Activated CD4-positive, alpha-beta T cell treated with anti-CD3 and anti-CD28 coated beads, Interleukin-2, amount 10 ng/mL, durations not matched to agents 24 days and 14 days (primary cell): ENCODE data around the gene THUMPD1. TPM values are rescaled to one million over a fixed set of nuclear protein-coding genes. Genes with fewer than 3 reads are reported as not detected.
"Not testable (repeated sequence)": the region's sequence is repeated elsewhere in the genome, so short reads cannot be mapped to it uniquely, and the experiment has no call there.

Experiments
- DNase-seq: peaks from one replicate; pipeline ENCODE4 v3.0.0; 2022
- H3K27ac Mint-ChIP-seq: one replicate; pipeline ENCODE4 v1.8.0; 2022; ENCODE audit warnings: mild to moderate bottlenecking, mixed read lengths
- H3K27me3 Mint-ChIP-seq: one replicate; pipeline ENCODE4 v1.8.0; 2022; ENCODE audit warnings: mixed read lengths
- H3K36me3 Mint-ChIP-seq: one replicate; pipeline ENCODE4 v1.8.0; 2022; ENCODE audit warnings: low read depth, mild to moderate bottlenecking, mixed read lengths
- H3K4me1 Mint-ChIP-seq: one replicate; pipeline ENCODE4 v1.8.0; 2021; ENCODE audit warnings: mixed read lengths
- H3K4me3 Mint-ChIP-seq: one replicate; pipeline ENCODE4 v1.8.0; 2022; ENCODE audit warnings: mild to moderate bottlenecking, moderate library complexity, mixed read lengths
- H3K9me3 Mint-ChIP-seq: one replicate; pipeline ENCODE4 v1.8.0; 2021; ENCODE audit warnings: mixed read lengths
- intact Hi-C: fragments of 100-400 bp; cut with micrococcal nuclease; formaldehyde crosslinking; loops from one replicate; pipeline ENCODE4 v1.15.1; 2023
- total RNA-seq: library from RNA; stranded (reverse); gene quantifications from 2 replicates; pipeline ENCODE4 v1.2.3, GENCODE V29; 2022

The THUMPD1 gene
- total RNA-seq, 1 donor from 2014 or later: 47.4 TPM

- Mint-ChIP-seq H3K4me1 (peaks cover 13% of the 10 kb centered on the region), H3K9me3 (peaks cover 7% of the 10 kb centered on the region), H3K27me3 (no peaks in the 10 kb centered on the region), H3K27ac (no peak overlapping the region), H3K4me3 (peak overlapping the region; percentile 87), H3K36me3 (peaks cover 5% of the 10 kb centered on the region)
- DNase-seq: no peak
- intact Hi-C loops: loop anchor here (1.0 kb wide), 1 partner anchor 21 kb away; the partner anchor contains the start of gene THUMPD1
These were observed 20.9 kb upstream of the THUMPD1 start for GRCh38 chr16:20762404-20763123.

GRCh38 chr16:20761175-20761574 lies 19.6 kb upstream of the THUMPD1 start:
- no peaks in the 10 kb centered on the region for H3K27me3 Mint-ChIP-seq
- H3K4me1 Mint-ChIP-seq: peaks cover 13% of the 10 kb centered on the region
- H3K4me3 Mint-ChIP-seq: no peak overlapping the region
- no peak overlapping the region for H3K27ac Mint-ChIP-seq
- intact Hi-C loops: no loop called here
- DNase-seq: no peak
- peaks cover 5% of the 10 kb centered on the region for H3K36me3 Mint-ChIP-seq
- peaks cover 7% of the 10 kb centered on the region for H3K9me3 Mint-ChIP-seq

- no peaks in the 10 kb centered on the region for H3K27me3 Mint-ChIP-seq
- H3K27ac Mint-ChIP-seq: no peak overlapping the region
- DNase-seq: no peak
- H3K4me3 Mint-ChIP-seq: no peak overlapping the region
- peaks cover 7% of the 10 kb centered on the region for H3K9me3 Mint-ChIP-seq
- H3K36me3 Mint-ChIP-seq: peaks cover 5% of the 10 kb centered on the region
- peaks cover 13% of the 10 kb centered on the region for H3K4me1 Mint-ChIP-seq
- intact Hi-C loops: no loop called here
These were observed 18.7 kb upstream of the THUMPD1 start for GRCh38 chr16:20760346-20760745.

- DNase-seq, H3K9me3 Mint-ChIP-seq, H3K4me3 Mint-ChIP-seq, H3K27ac Mint-ChIP-seq, H3K4me1 Mint-ChIP-seq, intact Hi-C loops, H3K36me3 Mint-ChIP-seq: not testable (repeated sequence)
- H3K27me3 Mint-ChIP-seq: peaks cover 17% of the 10 kb centered on the region
These were observed 14.2 kb upstream of the THUMPD1 start for GRCh38 chr16:20755799-20756198.

- intact Hi-C loops: no loop called here
- no peak for DNase-seq
- Mint-ChIP-seq H3K27ac (no peak overlapping the region), H3K4me1 (no peaks in the 10 kb centered on the region), H3K4me3 (no peak overlapping the region), H3K9me3 (no peaks in the 10 kb centered on the region), H3K27me3 (peaks cover 17% of the 10 kb centered on the region), H3K36me3 (no peaks in the 10 kb centered on the region)
These were observed 13.6 kb upstream of the THUMPD1 start for GRCh38 chr16:20755238-20755637.

GRCh38 chr16:20753727-20754126 lies 12.1 kb upstream of the THUMPD1 start:
- intact Hi-C loops: no loop called here
- DNase-seq: no peak
- peaks cover 17% of the 10 kb centered on the region for H3K27me3 Mint-ChIP-seq
- H3K4me3 Mint-ChIP-seq: no peak overlapping the region
- H3K27ac Mint-ChIP-seq: no peak overlapping the region
- H3K4me1 Mint-ChIP-seq: no peaks in the 10 kb centered on the region
- H3K9me3 Mint-ChIP-seq: no peaks in the 10 kb centered on the region
- H3K36me3 Mint-ChIP-seq: no peaks in the 10 kb centered on the region

- no peak overlapping the region for H3K4me3 Mint-ChIP-seq
- no peak overlapping the region for H3K27ac Mint-ChIP-seq
- no peaks in the 10 kb centered on the region for H3K4me1 Mint-ChIP-seq
- DNase-seq: no peak
- peaks cover 11% of the 10 kb centered on the region for H3K9me3 Mint-ChIP-seq
- H3K27me3 Mint-ChIP-seq: peaks cover 17% of the 10 kb centered on the region
- peaks cover 1% of the 10 kb centered on the region for H3K36me3 Mint-ChIP-seq
- intact Hi-C loops: no loop called here
These were observed 8.9 kb upstream of the THUMPD1 start for GRCh38 chr16:20750558-20750957.

- Mint-ChIP-seq H3K4me1 (no peaks in the 10 kb centered on the region), H3K27me3 (peaks cover 15% of the 10 kb centered on the region), H3K27ac (no peak overlapping the region), H3K4me3 (no peak overlapping the region), H3K36me3 (peaks cover 1% of the 10 kb centered on the region), H3K9me3 (peaks cover 11% of the 10 kb centered on the region)
- intact Hi-C loops: no loop called here
- DNase-seq: no peak
These were observed 7.9 kb upstream of the THUMPD1 start for GRCh38 chr16:20749474-20749873.

- peaks cover 3% of the 10 kb centered on the region for H3K27me3 Mint-ChIP-seq
- peaks cover 1% of the 10 kb centered on the region for H3K36me3 Mint-ChIP-seq
- peaks cover 13% of the 10 kb centered on the region for H3K9me3 Mint-ChIP-seq
- no peak overlapping the region for H3K4me3 Mint-ChIP-seq
- intact Hi-C loops: no loop called here
- H3K4me1 Mint-ChIP-seq: no peaks in the 10 kb centered on the region
- no peak for DNase-seq
- H3K27ac Mint-ChIP-seq: no peak overlapping the region
These were observed 5.6 kb upstream of the THUMPD1 start for GRCh38 chr16:20747030-20747816.

- intact Hi-C loops: no loop called here
- no peaks in the 10 kb centered on the region for H3K27me3 Mint-ChIP-seq
- no peak overlapping the region for H3K4me3 Mint-ChIP-seq
These were observed 4.8 kb upstream of the THUMPD1 start for GRCh38 chr16:20746461-20746860.

GRCh38 chr16:20744922-20745440 lies 3.4 kb upstream of the THUMPD1 start:
- intact Hi-C loops: no loop called here
- no peak for DNase-seq
- H3K27me3 Mint-ChIP-seq: no peaks in the 10 kb centered on the region
- no peak overlapping the region for H3K4me3 Mint-ChIP-seq
- H3K9me3 Mint-ChIP-seq: peaks cover 13% of the 10 kb centered on the region
- H3K36me3 Mint-ChIP-seq: peaks cover 1% of the 10 kb centered on the region
- H3K27ac Mint-ChIP-seq: no peak overlapping the region
- H3K4me1 Mint-ChIP-seq: peaks cover 12% of the 10 kb centered on the region

More at GRCh38 chr16:20746461-20746860, 4.8 kb upstream of the THUMPD1 start:
- peaks cover 5% of the 10 kb centered on the region for H3K4me1 Mint-ChIP-seq
- H3K36me3 Mint-ChIP-seq: peaks cover 1% of the 10 kb centered on the region
- no peak overlapping the region for H3K27ac Mint-ChIP-seq
- DNase-seq: no peak
- peaks cover 13% of the 10 kb centered on the region for H3K9me3 Mint-ChIP-seq

GRCh38 chr16:20743591-20743990 lies 2.0 kb upstream of the THUMPD1 start:
- intact Hi-C loops: no loop called here
- H3K4me3 Mint-ChIP-seq: no peak overlapping the region
- H3K9me3 Mint-ChIP-seq: peaks cover 13% of the 10 kb centered on the region

GRCh38 chr16:20740901-20741521 lies 607 bp downstream of the THUMPD1 start:
- Mint-ChIP-seq H3K9me3 (peaks cover 3% of the 10 kb centered on the region), H3K27me3 (no peaks in the 10 kb centered on the region), H3K27ac (peak overlapping the region; percentile 94), H3K36me3 (peaks cover 18% of the 10 kb centered on the region), H3K4me3 (peak overlapping the region; percentile 95), H3K4me1 (peaks cover 14% of the 10 kb centered on the region)
- peak; percentile 98 for DNase-seq
- intact Hi-C loops: loop anchor here (1.0 to 2.0 kb wide), 4 partner anchors 22 to 1450 kb away; partner anchors contain the start of genes DCUN1D3, ERI2, LYRM1 and REXO5

More at GRCh38 chr16:20743591-20743990, 2.0 kb upstream of the THUMPD1 start:
- Mint-ChIP-seq H3K27me3 (no peaks in the 10 kb centered on the region), H3K4me1 (peaks cover 13% of the 10 kb centered on the region), H3K36me3 (peaks cover 5% of the 10 kb centered on the region), H3K27ac (no peak overlapping the region)
- DNase-seq: no peak
